Activated CD8-positive, alpha-beta T cell treated with anti-CD3 and anti-CD28 coated beads for 36 hours (primary cell): Measurements from ENCODE around the gene PHLPP2. TPM values are rescaled to one million over a fixed set of nuclear protein-coding genes. Genes with fewer than 3 reads are reported as not detected.

ENCODE experiments used
- ATAC-seq: fragments of 200-7000 bp; cut with Tn5 transposase; one replicate; pipeline ENCODE4 v1.10.0; 2021; ENCODE audit warnings: mild to moderate bottlenecking, moderate library complexity
- CTCF ChIA-PET: fragments of 350-600 bp; sonication (Branson Sonifier 250); formaldehyde crosslinking; loops from one replicate; lab custom pipeline; 2021; ENCODE audit warnings: antibody characterized with exemption; lab: Charles Lee
- POLR2A ChIA-PET: fragments of 350-600 bp; sonication (Branson Sonifier 250); formaldehyde crosslinking; loops from one replicate; lab custom pipeline; 2021; ENCODE audit warnings: antibody characterized with exemption; lab: Charles Lee
- DNase-seq: peaks from one replicate; pipeline ENCODE4 v3.0.0-alpha.2; 2020
- H3K27ac Mint-ChIP-seq: one replicate; pipeline ENCODE4 v1.8.0; 2021; ENCODE audit warnings: mild to moderate bottlenecking, mixed read lengths
- H3K27me3 Mint-ChIP-seq: one replicate; pipeline ENCODE4 v1.8.0; 2021; ENCODE audit warnings: mixed read lengths
- H3K36me3 Mint-ChIP-seq: one replicate; pipeline ENCODE4 v1.8.0; 2021; ENCODE audit warnings: low read depth, mixed read lengths
- H3K4me1 Mint-ChIP-seq: one replicate; pipeline ENCODE4 v1.8.0; 2021; ENCODE audit warnings: low read depth, mixed read lengths
- H3K4me3 Mint-ChIP-seq: one replicate; pipeline ENCODE4 v1.8.0; 2021; ENCODE audit warnings: mild to moderate bottlenecking, moderate library complexity, mixed read lengths
- H3K9me3 Mint-ChIP-seq: one replicate; pipeline ENCODE4 v1.8.0; 2021; ENCODE audit warnings: mixed read lengths
- CTCF ChIP-seq: fragments of 200-600 bp; IDR thresholded peaks from one replicate; pipeline ENCODE4 v1.8.0; 2022; ENCODE audit warnings: antibody characterized with exemption, mild to moderate bottlenecking
- intact Hi-C: fragments of 100-400 bp; cut with micrococcal nuclease; formaldehyde crosslinking; loops from one replicate; pipeline ENCODE4 v1.10.0; 2022
- total RNA-seq, 2 experiments: library from RNA; stranded (reverse); gene quantifications; one replicate each; pipeline ENCODE4 v1.2.3, GENCODE V29; 2021

PHLPP2 gene
- total RNA-seq, 2 experiments from 2014 or later, result 7.2 to 7.4 TPM

GRCh38 chr16:71722801-71723536 is 1.5 kb downstream of the PHLPP2 start:
- H3K27ac Mint-ChIP-seq, result peak overlapping the region; percentile 74
- H3K4me1 Mint-ChIP-seq, result peaks cover 14% of the 10 kb centered on the region
- ChIA-PET CTCF (no interaction called here), POLR2A (no interaction called here)
- peak; percentile 61 for DNase-seq
- no peak for TF ChIP-seq CTCF
- peaks cover 2% of the 10 kb centered on the region for H3K27me3 Mint-ChIP-seq
- peak overlapping the region; percentile 82 for H3K4me3 Mint-ChIP-seq
- no peaks in the 10 kb centered on the region for H3K36me3 Mint-ChIP-seq
- no peaks in the 10 kb centered on the region for H3K9me3 Mint-ChIP-seq
- intact Hi-C loops, result loop anchor here (10.0 kb wide), 1 partner anchor 242 kb away; no protein-coding TSS in a partner anchor
- ATAC-seq, result peak; percentile 57

GRCh38 chr16:71721066-71721740 is 3.3 kb downstream of the PHLPP2 start:
- ChIA-PET POLR2A (no interaction called here), CTCF (interaction anchor here (1.0 to 1.4 kb wide), 2 partner anchors 10 to 240 kb away, joined by 3 to 5 read pairs; no protein-coding TSS in a partner anchor)
- Mint-ChIP-seq H3K36me3 (no peaks in the 10 kb centered on the region), H3K4me3 (no peak overlapping the region), H3K27ac (no peak overlapping the region), H3K4me1 (peaks cover 14% of the 10 kb centered on the region), H3K9me3 (no peaks in the 10 kb centered on the region), H3K27me3 (peaks cover 2% of the 10 kb centered on the region)
- intact Hi-C loops, result loop anchor here (10.0 kb wide), 1 partner anchor 244 kb away; no protein-coding TSS in a partner anchor
- ATAC-seq (no peak), DNase-seq (no peak)
- no peak for TF ChIP-seq CTCF

- H3K4me1 Mint-ChIP-seq, result peaks cover 9% of the 10 kb centered on the region
- no peaks in the 10 kb centered on the region for H3K9me3 Mint-ChIP-seq
- ChIA-PET CTCF (interaction anchor here (0.8 to 0.9 kb wide), 2 partner anchors 10 to 248 kb away, joined by 3 to 4 read pairs; no protein-coding TSS in a partner anchor), POLR2A (no interaction called here)
- H3K4me3 Mint-ChIP-seq, result no peak overlapping the region
- intact Hi-C loops, result no loop called here
- no peak overlapping the region for H3K27ac Mint-ChIP-seq
- no peaks in the 10 kb centered on the region for H3K27me3 Mint-ChIP-seq
- ATAC-seq (no peak), DNase-seq (no peak)
- TF ChIP-seq CTCF, result no peak
- peaks cover 2% of the 10 kb centered on the region for H3K36me3 Mint-ChIP-seq
Observed at GRCh38 chr16:71712501-71712900, 12.0 kb downstream of the PHLPP2 start.

- TF ChIP-seq CTCF, result no peak
- POLR2A ChIA-PET, result no interaction called here
- H3K9me3 Mint-ChIP-seq, result no peaks in the 10 kb centered on the region
- intact Hi-C loops, result no loop called here
- no peak for ATAC-seq
- no peak for DNase-seq
- no peak overlapping the region for H3K27ac Mint-ChIP-seq
- H3K4me1 Mint-ChIP-seq, result peaks cover 9% of the 10 kb centered on the region
- H3K27me3 Mint-ChIP-seq, result no peaks in the 10 kb centered on the region
- H3K36me3 Mint-ChIP-seq, result peaks cover 2% of the 10 kb centered on the region
- no peak overlapping the region for H3K4me3 Mint-ChIP-seq
- CTCF ChIA-PET, result interaction anchor here (0.8 kb wide), 1 partner anchor 10 kb away, joined by 3 read pairs; no protein-coding TSS in a partner anchor
Observed at GRCh38 chr16:71711789-71712188, 12.7 kb downstream of the PHLPP2 start.
